Measurements from ENCODE around the gene TPM1. TPM values are rescaled to one million over a fixed set of nuclear protein-coding genes. Genes with fewer than 3 reads are reported as not detected.

The TPM1 gene
- total RNA-seq, 1 donor from 2014 or later, result 498 TPM

- Histone ChIP-seq H3K9me3 (no peaks in the 10 kb centered on the region), H3K27me3 (no peaks in the 10 kb centered on the region), H3K27ac (no peak overlapping the region), H3K4me1 (peaks cover 28% of the 10 kb centered on the region), H3K36me3 (no peaks in the 10 kb centered on the region), H3K4me3 (no peak overlapping the region)
- DNase-seq (ENCODE audit: extremely low spot score in 2 of 2), result no peak
- TF ChIP-seq CTCF (IDR thresholded peaks at IDR 0.05) (no peak), POLR2AphosphoS5 (IDR thresholded peaks at IDR 0.05; ENCODE audit: insufficient read depth in 1 of 2, low read depth in 1 of 2) (no peak), POLR2A (IDR thresholded peaks at IDR 0.05) (no peak)
- intact Hi-C loops (cut with DNase I), result no loop called here
Measured at GRCh38 chr15:63012444-63012843, 30.1 kb upstream of the TPM1 start.

GRCh38 chr15:63013052-63013808, 29.3 kb upstream of the TPM1 start:
- intact Hi-C loops (cut with DNase I), result no loop called here
- H3K27me3 ChIP-seq, result no peaks in the 10 kb centered on the region
- no peak overlapping the region for H3K27ac ChIP-seq
- H3K36me3 ChIP-seq, result no peaks in the 10 kb centered on the region
- H3K4me1 ChIP-seq, result peaks cover 28% of the 10 kb centered on the region
- H3K4me3 ChIP-seq, result no peak overlapping the region
- no peaks in the 10 kb centered on the region for H3K9me3 ChIP-seq
- no peak for DNase-seq (ENCODE audit: extremely low spot score in 2 of 2)
- TF ChIP-seq CTCF (IDR thresholded peaks at IDR 0.05) (no peak), POLR2AphosphoS5 (IDR thresholded peaks at IDR 0.05; ENCODE audit: insufficient read depth in 1 of 2, low read depth in 1 of 2) (no peak), POLR2A (IDR thresholded peaks at IDR 0.05) (no peak)

- Histone ChIP-seq H3K27ac (no peak overlapping the region), H3K4me3 (no peak overlapping the region), H3K4me1 (peaks cover 28% of the 10 kb centered on the region), H3K9me3 (no peaks in the 10 kb centered on the region), H3K36me3 (no peaks in the 10 kb centered on the region), H3K27me3 (no peaks in the 10 kb centered on the region)
- no peak for DNase-seq (ENCODE audit: extremely low spot score in 2 of 2)
- intact Hi-C loops (cut with DNase I), result no loop called here
- TF ChIP-seq POLR2AphosphoS5 (IDR thresholded peaks at IDR 0.05; ENCODE audit: insufficient read depth in 1 of 2, low read depth in 1 of 2) (no peak), POLR2A (IDR thresholded peaks at IDR 0.05) (no peak), CTCF (IDR thresholded peaks at IDR 0.05) (no peak)
Measured at GRCh38 chr15:63014578-63014977, 28.0 kb upstream of the TPM1 start.

GRCh38 chr15:63015618-63016017, 26.9 kb upstream of the TPM1 start:
- H3K9me3 ChIP-seq, result no peaks in the 10 kb centered on the region
- intact Hi-C loops (cut with DNase I), result no loop called here
- peaks cover 28% of the 10 kb centered on the region for H3K4me1 ChIP-seq
- no peak for TF ChIP-seq POLR2A (IDR thresholded peaks at IDR 0.05)
- TF ChIP-seq CTCF (IDR thresholded peaks at IDR 0.05), result no peak
- peak in 1 of 2 donors; percentile 19 for TF ChIP-seq POLR2AphosphoS5 (IDR thresholded peaks at IDR 0.05; ENCODE audit: insufficient read depth in 1 of 2, low read depth in 1 of 2)
- H3K4me3 ChIP-seq, result no peak overlapping the region
- no peaks in the 10 kb centered on the region for H3K27me3 ChIP-seq
- DNase-seq (ENCODE audit: extremely low spot score in 2 of 2), result no peak
- no peaks in the 10 kb centered on the region for H3K36me3 ChIP-seq
- peak overlapping the region; percentile 55 for H3K27ac ChIP-seq

GRCh38 chr15:63016234-63016633, 26.3 kb upstream of the TPM1 start:
- TF ChIP-seq CTCF (IDR thresholded peaks at IDR 0.05) (no peak), POLR2A (IDR thresholded peaks at IDR 0.05) (no peak), POLR2AphosphoS5 (IDR thresholded peaks at IDR 0.05; ENCODE audit: insufficient read depth in 1 of 2, low read depth in 1 of 2) (no peak)
- no peaks in the 10 kb centered on the region for H3K27me3 ChIP-seq
- no peaks in the 10 kb centered on the region for H3K36me3 ChIP-seq
- DNase-seq (ENCODE audit: extremely low spot score in 2 of 2), result no peak
- intact Hi-C loops (cut with DNase I), result no loop called here
- H3K9me3 ChIP-seq, result no peaks in the 10 kb centered on the region
- H3K4me3 ChIP-seq, result no peak overlapping the region
- peaks cover 28% of the 10 kb centered on the region for H3K4me1 ChIP-seq
- H3K27ac ChIP-seq, result peak overlapping the region; percentile 55

Measured in vagina (tissue), 2 donors.